ENCODE results near the gene PRSS56.
"Not testable (repeated sequence)": the region's sequence is repeated elsewhere in the genome, so short reads cannot be mapped to it uniquely, and the experiment has no call there.

The PRSS56 gene

GRCh38 chr2:232542715-232543467 lies 22.7 kb downstream of the PRSS56 start:
- DNase-seq, result no peak

DNA sequence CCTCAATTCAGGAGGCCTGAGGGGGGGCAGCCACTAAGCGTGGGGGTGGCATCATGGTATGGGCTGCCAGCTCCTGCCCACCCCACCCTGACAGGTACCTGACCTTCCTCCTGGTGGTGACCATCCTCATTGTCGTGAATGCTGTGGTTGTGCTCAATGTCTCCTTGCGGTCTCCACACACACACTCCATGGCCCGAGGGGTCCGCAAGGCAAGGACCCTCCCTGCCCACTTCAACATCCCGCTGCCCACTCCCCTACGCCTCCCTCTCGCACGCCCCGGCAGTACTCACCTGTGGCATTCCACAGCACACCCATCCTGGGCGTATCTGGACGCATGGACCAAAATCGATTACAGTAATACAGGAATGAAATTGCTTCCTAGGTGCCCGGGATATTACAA lies 23.3 kb downstream of the PRSS56 start:
- no peak for DNase-seq

GRCh38 chr2:232543928-232544631 lies 23.9 kb downstream of the PRSS56 start:
- no peak for DNase-seq

- no peak for DNase-seq
Observed at GRCh38 chr2:232544674-232545073, 24.5 kb downstream of the PRSS56 start.

GRCh38 chr2:232545511-232546375 lies 25.6 kb downstream of the PRSS56 start:
- DNase-seq, result no peak

DNA sequence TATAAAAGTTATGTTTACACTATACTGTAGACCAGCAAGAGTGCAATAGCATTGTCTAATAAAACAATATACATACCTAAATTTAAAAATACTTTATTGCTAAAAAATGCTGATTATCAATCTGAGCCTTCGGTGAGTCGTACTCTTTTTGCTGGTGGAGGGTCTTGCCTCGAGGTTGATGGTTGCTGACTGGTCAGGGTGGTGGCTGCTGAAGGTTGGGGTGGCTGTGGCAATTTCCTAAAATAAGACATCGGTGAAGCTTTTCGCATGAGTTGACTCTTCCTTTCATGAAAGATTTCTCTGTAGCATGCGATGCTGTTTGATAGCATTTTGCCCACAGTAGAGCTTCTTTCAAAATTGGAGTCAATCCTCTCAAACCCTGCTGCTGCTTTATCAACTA lies 27.8 kb downstream of the PRSS56 start:
- DNase-seq, result no peak

GRCh38 chr2:232549655-232550353 lies 29.6 kb downstream of the PRSS56 start:
- DNase-seq, result no peak

DNA sequence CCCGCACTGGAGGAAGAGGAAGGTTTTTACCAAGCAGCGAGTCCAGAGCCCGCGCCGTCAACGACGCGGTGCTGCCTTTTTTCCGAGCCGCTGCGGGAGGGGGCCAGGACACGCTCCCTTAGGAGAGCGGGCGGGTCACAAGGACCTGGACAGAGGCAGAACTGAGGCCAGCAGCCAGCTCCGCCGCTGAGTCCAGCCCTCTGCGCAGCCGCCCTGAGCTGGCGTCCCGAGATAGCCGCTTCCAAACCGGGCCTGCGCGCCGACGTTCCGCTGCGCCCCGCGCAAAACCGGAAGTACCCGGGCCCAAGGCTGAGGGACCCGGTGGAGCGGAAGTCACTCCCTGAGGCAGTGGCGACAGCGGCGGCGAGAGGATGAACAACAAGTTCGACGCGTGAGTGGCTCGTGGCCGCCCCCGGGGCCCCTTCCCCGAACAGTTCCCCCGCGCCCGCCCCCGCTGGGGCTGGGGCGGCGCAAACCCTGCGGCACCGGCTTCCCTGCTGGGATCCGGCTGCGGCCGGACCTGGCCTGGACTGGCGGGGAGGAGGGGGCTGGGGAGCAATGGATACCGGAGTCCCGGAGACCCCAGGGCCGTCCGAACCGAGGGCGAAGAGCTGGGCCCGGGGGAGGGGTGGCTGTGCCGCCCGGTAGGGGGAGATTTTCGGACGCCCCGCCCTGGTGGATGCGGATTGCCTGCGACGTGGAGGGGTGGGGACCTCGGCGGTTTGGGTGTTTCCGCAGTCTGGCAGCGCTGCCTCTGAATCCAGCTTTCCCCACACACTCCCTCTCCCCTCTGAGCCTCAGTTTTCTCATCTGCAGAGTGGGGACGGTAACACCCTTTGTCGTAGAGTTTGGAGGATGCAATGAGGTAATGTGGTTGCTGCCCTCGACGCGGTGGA lies 30.4 kb downstream of the PRSS56 start, which contains the start of the genes EIF4E2 and TIGD1:
Gene EIF4E2 (plus strand): TSS at position 336 of the 896 bp plus-strand sequence. CDS start 36 bp downstream, at position 372.
Gene TIGD1 (minus strand): TSS at position 204 of the 896 bp plus-strand sequence. CDS start 675 bp downstream, outside the sequence.
- peak; percentile 76 to 95 (median 85) for DNase-seq

- DNase-seq, result no peak
Observed at GRCh38 chr2:232551250-232551638, 31.1 kb downstream of the PRSS56 start.

GRCh38 chr2:232551776-232552175 lies 31.6 kb downstream of the PRSS56 start:
- DNase-seq, result no peak

DNA sequence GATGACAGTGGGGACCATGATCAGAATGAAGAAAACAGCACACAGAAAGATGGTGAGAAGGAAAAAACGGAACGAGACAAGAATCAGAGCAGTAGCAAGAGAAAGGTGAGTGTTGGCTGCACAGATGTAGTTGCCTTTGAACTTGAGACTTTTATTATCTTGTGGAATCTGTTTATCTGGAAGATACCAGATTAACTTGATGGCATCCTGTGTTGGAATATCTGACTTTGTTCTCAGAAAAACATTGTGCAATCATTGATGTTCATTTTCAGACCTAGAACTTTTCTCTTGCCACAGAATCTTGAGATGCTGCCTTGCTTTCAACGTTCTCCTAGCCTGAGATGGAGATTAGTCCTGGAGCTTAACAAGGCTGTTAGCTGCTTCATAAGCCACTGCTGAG lies 36.2 kb downstream of the PRSS56 start:
- peak in 1 of 5 experiments; percentile 70 for DNase-seq

GRCh38 chr2:232562515-232563151 lies 42.4 kb downstream of the PRSS56 start:
- no peak for DNase-seq

DNA sequence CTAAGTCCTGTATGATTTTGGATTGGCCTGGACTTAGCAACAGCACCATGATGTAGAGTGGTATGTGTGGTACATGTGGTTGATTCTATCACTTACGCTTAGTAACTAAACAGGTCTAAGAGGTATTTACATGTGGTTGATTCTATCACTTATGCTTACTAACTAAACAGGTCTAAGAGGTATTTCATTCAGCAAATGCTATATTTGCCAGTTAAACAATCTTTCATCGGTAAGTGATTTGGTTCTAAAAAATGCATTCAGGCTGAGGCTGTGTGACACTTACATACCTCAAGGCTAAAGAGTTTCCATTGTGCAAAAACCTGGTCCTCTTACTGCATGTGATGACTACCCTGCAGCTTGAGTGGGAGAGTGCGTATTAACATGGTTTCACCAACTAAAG lies 43.4 kb downstream of the PRSS56 start:
- DNase-seq, result peak in 1 of 5 experiments; percentile 79

DNA sequence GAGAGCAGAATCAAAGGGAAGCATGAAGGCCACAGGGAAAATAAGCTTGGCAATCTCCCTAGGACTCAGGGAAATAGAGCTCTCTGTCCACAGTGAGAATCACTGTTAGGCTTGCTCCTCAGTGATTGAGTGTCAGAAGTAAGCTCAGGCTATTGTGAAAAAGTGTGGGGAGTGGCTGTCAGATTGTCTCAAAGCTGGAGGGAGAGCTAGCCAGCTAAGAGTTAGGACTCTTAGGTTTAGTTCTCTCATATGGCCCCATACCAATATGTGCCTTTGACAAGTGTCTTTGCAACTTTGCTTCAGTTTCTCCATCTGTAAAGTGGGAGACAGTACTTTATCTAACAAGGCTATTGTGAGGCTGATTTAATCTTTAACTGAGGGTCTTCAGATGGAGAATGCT lies 47.5 kb downstream of the PRSS56 start:
- DNase-seq, result no peak

DNA sequence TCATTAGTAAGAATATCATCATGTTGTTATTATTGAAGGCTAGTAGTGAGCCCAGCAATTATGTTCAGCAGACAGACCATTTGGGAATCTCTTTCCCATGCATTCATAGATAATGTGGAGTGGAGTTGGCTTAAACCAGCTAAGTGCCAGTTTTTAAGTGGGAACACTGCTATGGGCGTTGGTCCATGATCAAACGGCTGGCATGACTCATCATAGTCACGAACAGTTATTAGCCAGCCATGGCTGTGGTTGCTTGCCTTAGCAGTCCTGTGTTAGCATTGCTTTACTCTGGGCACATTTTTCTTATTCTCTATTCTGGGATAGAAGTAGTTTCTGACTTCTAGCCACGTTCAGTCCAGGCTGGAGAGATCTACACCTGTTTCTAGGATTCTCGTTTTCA lies 48.0 kb downstream of the PRSS56 start:
- DNase-seq, result no peak

- no peak for DNase-seq
Observed at GRCh38 chr2:232569541-232569940, 49.4 kb downstream of the PRSS56 start.

DNA sequence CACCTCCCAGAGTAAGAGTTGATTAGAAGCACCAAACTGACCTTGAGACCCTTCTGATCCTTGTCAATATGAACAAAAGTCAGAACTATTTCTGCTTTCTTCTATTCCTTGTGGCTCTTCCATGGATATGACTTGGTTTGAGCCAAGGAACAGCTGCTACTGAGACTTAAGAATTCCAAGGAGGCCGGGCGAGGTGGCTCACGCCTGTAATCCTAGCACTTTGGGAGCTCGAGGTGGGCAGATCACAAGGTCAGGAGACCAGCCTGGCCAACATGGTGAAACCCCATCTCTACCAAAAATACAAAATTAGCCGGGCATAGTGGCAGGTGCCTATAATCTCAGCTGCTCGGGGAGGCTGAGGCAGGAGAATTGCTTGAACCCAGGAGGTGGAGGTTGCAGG lies 50.3 kb downstream of the PRSS56 start:
- not testable (repeated sequence) for DNase-seq

DNA sequence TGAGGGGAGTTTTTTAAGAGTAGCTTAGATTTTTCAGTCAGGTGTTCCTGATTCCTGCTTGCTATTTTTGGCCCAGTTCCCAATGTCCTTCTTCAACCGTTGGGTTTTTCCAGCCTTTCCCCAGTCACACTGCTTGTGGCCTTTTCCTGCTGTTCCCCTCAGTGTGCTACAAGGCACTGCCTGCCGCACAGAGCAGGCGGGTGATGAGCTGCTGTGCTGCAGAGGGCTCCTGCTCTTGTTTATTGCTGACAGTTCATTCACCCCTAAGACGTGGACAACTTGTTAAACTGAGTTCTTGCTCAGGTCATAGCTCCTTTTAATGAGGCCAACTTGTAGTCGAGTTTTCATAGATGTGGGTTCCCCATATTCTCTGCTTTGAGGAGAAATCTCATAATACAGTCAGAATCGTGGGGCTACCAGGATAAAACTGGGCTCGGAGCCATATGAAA lies 50.9 kb downstream of the PRSS56 start:
- DNase-seq, result no peak

DNA sequence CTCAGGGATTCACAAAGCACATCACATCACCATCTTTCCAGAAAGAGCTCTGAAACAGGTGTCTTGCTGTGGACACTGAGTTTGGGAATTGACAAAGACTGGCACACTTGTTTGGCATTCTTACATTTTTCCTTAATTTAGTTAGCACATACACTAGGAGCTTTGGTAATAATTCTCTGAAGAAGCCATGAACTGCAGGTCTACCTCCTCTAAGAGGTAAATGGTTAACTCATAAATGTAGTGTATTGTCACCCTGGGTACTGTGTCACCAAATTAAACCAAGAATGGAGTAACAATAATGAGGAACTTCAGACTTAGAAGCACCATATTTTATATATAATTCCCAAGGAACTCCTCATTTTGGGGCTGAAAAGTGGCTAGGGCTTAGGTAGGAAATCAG lies 52.9 kb downstream of the PRSS56 start:
- DNase-seq, result no peak

GRCh38 chr2:232573771-232574435 lies 53.7 kb downstream of the PRSS56 start:
- DNase-seq, result no peak

Data from T-helper 2 cell (primary cell).